Measurements from ENCODE around the gene HOXD13.

The HOXD13 gene

GRCh38 chr2:176081837-176082524 is 10.5 kb upstream of the HOXD13 start:
- DNase-seq: no peak

- no peak for DNase-seq
Observed at GRCh38 chr2:176082525-176082823, 10.0 kb upstream of the HOXD13 start.

DNA sequence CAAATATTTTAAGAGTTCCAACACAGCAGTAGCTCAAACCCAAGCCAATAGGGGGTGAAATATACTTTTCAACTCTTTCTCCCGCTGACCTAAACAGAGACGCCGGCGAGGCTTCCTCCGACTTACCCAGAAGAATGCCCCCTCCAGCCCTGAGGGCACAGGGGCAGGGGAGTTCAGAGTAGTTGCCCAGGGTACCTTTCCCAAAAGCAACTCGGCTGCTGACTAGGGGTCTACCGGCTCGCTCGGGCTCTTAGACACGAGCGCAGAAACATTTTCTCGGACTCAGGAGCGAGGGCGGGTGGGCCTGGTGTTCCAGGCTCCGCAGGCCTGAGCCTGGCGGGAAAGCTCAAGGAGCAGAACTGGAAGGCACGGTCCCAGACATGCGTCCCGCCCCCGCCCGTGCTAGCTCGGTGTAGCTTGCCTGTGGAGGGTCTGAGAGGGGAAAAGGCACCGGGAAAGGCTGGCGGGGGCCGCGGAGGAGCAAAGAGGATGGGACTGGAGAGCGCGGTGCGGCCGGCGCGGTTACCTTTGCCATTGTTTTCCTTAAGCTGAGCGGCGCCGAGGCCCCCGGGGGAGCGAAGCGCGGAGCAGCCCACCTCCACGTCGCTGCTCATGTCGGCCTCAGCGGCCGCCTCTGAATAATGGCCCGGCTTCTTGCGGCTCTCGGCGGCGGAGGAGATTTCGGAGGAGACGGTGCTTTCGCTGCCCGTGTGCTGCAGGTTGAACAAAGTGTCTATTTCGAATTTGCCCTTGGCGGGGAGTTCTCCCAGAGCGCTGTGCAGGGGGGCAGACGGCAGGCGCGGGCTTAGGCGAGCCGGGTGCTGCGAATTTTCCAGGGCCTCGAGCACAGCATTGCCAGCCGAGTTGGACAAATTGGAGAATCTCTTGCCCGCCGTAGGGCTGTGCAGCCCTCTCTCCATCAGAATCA is 9.4 kb upstream of the HOXD13 start:
- no peak for DNase-seq

DNA sequence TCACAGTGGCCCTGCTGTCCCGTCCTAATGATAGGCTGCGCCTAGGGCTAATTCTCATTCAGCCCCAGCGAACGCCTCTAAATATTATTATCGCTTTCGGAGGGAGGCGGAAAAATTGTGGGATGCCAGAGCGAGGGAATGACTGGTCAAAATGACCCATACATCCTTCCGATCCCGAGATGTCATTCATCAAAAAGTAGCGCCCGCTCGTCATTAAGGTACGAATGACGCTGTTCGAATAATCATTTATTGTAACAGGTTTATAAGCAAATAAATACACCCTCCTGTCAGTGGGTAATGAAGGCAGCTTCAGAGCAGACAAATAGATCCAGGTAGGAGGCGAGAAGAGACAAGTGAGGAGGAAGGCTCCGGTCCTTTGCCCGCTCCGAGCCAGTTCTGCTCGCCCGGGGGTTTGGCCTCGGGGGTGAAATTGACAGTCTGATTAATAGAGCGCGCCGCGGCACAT is 8.7 kb upstream of the HOXD13 start, which contains the start of gene EVX2:
Gene EVX2 (minus strand): TSS at position 167 of the 466 bp plus-strand sequence. CDS start 186 bp downstream, outside the sequence.
- DNase-seq: no peak

GRCh38 chr2:176084611-176085119 is 7.9 kb upstream of the HOXD13 start:
- DNase-seq: no peak

DNA sequence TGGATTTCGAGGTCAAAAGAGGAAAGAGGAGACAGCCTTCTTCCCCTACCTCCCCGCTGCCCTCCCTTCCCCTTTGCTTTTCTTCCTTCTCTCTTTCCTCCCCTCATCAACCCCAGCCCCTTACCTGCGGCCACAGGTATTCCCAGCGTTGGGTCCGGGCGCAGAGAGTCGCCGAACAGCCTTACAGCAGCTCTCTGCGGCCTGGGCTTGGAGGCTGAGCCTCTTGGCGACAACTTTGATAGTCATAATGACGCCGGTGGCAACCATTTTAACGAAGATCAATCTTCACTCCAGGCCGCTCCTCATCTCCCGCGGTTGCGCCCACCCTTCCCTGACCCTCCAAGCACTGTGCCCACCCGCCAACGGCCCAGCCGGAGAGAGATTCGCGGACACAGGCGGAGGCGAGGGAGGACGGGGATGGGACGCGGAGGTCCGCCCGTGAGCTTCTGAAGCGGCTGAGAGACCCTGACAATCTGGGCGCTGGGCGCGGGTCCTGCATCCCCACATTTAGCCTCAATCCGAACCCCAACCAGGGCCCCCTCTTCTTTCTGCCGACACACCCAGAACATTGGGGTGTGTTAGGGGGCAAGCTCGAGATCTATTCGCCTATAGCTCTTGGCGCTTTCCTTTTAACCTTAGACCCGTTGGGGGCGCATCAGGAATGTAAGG is 7.3 kb upstream of the HOXD13 start:
- no peak for DNase-seq

- DNase-seq: no peak
Observed at GRCh38 chr2:176085861-176086771, 6.4 kb upstream of the HOXD13 start.

- no peak for DNase-seq
Observed at GRCh38 chr2:176087330-176088047, 5.0 kb upstream of the HOXD13 start.

GRCh38 chr2:176088048-176088936 is 4.2 kb upstream of the HOXD13 start:
- no peak for DNase-seq

GRCh38 chr2:176088937-176089842 is 3.3 kb upstream of the HOXD13 start:
- no peak for DNase-seq

GRCh38 chr2:176089843-176090395 is 2.6 kb upstream of the HOXD13 start:
- DNase-seq: no peak

DNA sequence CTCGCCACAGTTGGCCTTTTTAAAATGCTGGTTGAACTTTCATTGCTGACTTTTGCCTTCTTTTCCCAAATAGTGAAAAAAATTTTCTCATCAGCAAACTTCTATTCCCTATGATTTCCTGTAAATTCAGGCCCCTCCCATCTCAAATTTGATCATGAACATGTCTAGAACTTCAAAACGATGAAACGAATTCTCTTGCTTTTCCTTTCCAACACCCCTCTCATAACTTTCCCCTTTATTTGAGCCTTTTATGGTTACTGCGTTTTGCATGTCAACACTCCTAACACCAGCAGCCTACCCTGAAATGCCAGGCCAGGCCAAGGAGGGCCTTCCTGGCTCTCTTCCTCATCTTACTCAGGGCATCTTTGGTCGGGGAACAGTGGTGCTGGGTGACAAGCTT is 1.7 kb upstream of the HOXD13 start:
- no peak for DNase-seq

GRCh38 chr2:176091329-176092258 is 927 bp upstream of the HOXD13 start:
- DNase-seq: no peak

- DNase-seq: no peak
Observed at GRCh38 chr2:176093145-176093897, 800 bp downstream of the HOXD13 start.

- no peak for DNase-seq
Observed at GRCh38 chr2:176093898-176094249, 1.4 kb downstream of the HOXD13 start.

GRCh38 chr2:176094349-176094748 is 1.8 kb downstream of the HOXD13 start:
- no peak for DNase-seq

GRCh38 chr2:176095421-176095820 is 2.9 kb downstream of the HOXD13 start:
- no peak for DNase-seq
